NCI-H187 treated with DMSO at 0.1 percent for 48 hours (cell line): ENCODE results near the gene KCNK17.
"Not testable (repeated sequence)": the region's sequence is repeated elsewhere in the genome, so short reads cannot be mapped to it uniquely, and the experiment has no call there.

ENCODE experiments used
- DNase-seq: peaks from one replicate; lab custom pipeline; 2025; lab: John Stamatoyannopoulos, UW

KCNK17 gene

GRCh38 chr6:39302011-39302410 is 12.2 kb downstream of the KCNK17 start:
- DNase-seq: no peak

GRCh38 chr6:39301606-39302005 is 12.6 kb downstream of the KCNK17 start:
- no peak for DNase-seq

- no peak for DNase-seq
Measured at GRCh38 chr6:39300739-39301138, 13.5 kb downstream of the KCNK17 start.

GRCh38 chr6:39298061-39298460 is 16.2 kb downstream of the KCNK17 start:
- no peak for DNase-seq

- DNase-seq: no peak
Measured at GRCh38 chr6:39296745-39297640, 17.2 kb downstream of the KCNK17 start.

GRCh38 chr6:39295611-39296011 is 18.6 kb downstream of the KCNK17 start:
- DNase-seq: no peak

GRCh38 chr6:39294899-39295298 is 19.3 kb downstream of the KCNK17 start:
- DNase-seq: no peak

- no peak for DNase-seq
Measured at GRCh38 chr6:39294133-39294532, 20.1 kb downstream of the KCNK17 start.

GRCh38 chr6:39292637-39293036 is 21.6 kb downstream of the KCNK17 start:
- DNase-seq: no peak

- DNase-seq: no peak
Measured at GRCh38 chr6:39289490-39289889, 24.7 kb downstream of the KCNK17 start.

GRCh38 chr6:39287601-39288000 is 26.6 kb downstream of the KCNK17 start:
- DNase-seq: no peak

GRCh38 chr6:39286596-39286995 is 27.6 kb downstream of the KCNK17 start:
- DNase-seq: not testable (repeated sequence)

- no peak for DNase-seq
Measured at GRCh38 chr6:39282774-39283173, 31.4 kb downstream of the KCNK17 start.

- no peak for DNase-seq
Measured at GRCh38 chr6:39281312-39281980, 32.8 kb downstream of the KCNK17 start.

GRCh38 chr6:39280247-39280731 is 33.9 kb downstream of the KCNK17 start:
- DNase-seq: no peak

- DNase-seq: no peak
Measured at GRCh38 chr6:39279539-39279938, 34.7 kb downstream of the KCNK17 start.

GRCh38 chr6:39276379-39276995 is 37.7 kb downstream of the KCNK17 start:
- no peak for DNase-seq

GRCh38 chr6:39274903-39275302 is 39.3 kb downstream of the KCNK17 start:
- DNase-seq: no peak

- DNase-seq: no peak
Measured at GRCh38 chr6:39274471-39274870, 39.7 kb downstream of the KCNK17 start.

GRCh38 chr6:39273406-39273821 is 40.8 kb downstream of the KCNK17 start:
- DNase-seq: no peak

GRCh38 chr6:39269961-39270360 is 44.3 kb downstream of the KCNK17 start:
- DNase-seq: no peak

GRCh38 chr6:39268721-39269120 is 45.5 kb downstream of the KCNK17 start:
- DNase-seq: no peak

GRCh38 chr6:39268171-39268570 is 46.0 kb downstream of the KCNK17 start:
- peak; percentile 44 for DNase-seq
